OCI-LY3 (cell line): ENCODE data around the gene TP53AIP1.

Source experiments
- H2AFZ ChIP-seq: fragments of 200-600, 300-600 bp; shearing (Covaris generic); 2 replicates; pipeline ENCODE4 v1.6.0; 2014; ENCODE audit warnings: antibody characterized with exemption, low read depth, low read length
- H3K27ac ChIP-seq: fragments of 200-600, 300-600 bp; sonication (generic); 2 replicates; pipeline ENCODE4 v1.5.1; 2014; ENCODE audit warnings: mild to moderate bottlenecking, low read length, moderate library complexity, mixed read lengths
- H3K27me3 ChIP-seq: fragments of 200-600, 300-600 bp; sonication (generic); 2 replicates; pipeline ENCODE4 v1.6.1; 2014; ENCODE audit warnings: low read depth, low read length, mixed read lengths
- H3K36me3 ChIP-seq: fragments of 200-600, 300-600 bp; sonication (generic); replicated peaks from 2 replicates; pipeline ENCODE3; 2014; ENCODE audit warnings: low read depth, low read length, mixed read lengths
- H3K4me1 ChIP-seq: fragments of 300-600, 200-600 bp; sonication (generic); 2 replicates; pipeline ENCODE4 v1.6.1; 2014; ENCODE audit warnings: low read length, mixed read lengths
- H3K4me2 ChIP-seq: fragments of 200-600, 300-600 bp; sonication (generic); 2 replicates; pipeline ENCODE4 v1.6.1; 2014; ENCODE audit warnings: low read length, mixed read lengths
- H3K4me3 ChIP-seq: fragments of 300-600, 200-600 bp; sonication (generic); 2 replicates; pipeline ENCODE4 v1.5.1; 2014; ENCODE audit warnings: antibody characterized with exemption, mild to moderate bottlenecking, low read length, moderate library complexity
- H3K79me2 ChIP-seq: fragments of 300-600, 200-600 bp; shearing (Covaris generic); 2 replicates; pipeline ENCODE4 v1.6.1; 2014; ENCODE audit warnings: mild to moderate bottlenecking, low read length, mixed read lengths
- H3K9ac ChIP-seq: fragments of 300-600, 200-600 bp; shearing (Covaris generic); 2 replicates; pipeline ENCODE4 v1.6.0; 2014; ENCODE audit warnings: mild to moderate bottlenecking, low read length, moderate library complexity
- H3K9me3 ChIP-seq: fragments of 200-600, 300-600 bp; shearing (Covaris generic); 2 replicates; pipeline ENCODE4 v1.6.1; 2014; ENCODE audit warnings: low read length, mixed read lengths; ENCODE audit not compliant: insufficient read depth
- H4K20me1 ChIP-seq: fragments of 200-600, 300-600 bp; sonication (generic); 2 replicates; pipeline ENCODE4 v1.6.1; 2016; ENCODE audit warnings: low read length, mixed read lengths; ENCODE audit not compliant: insufficient read depth
- EZH2phosphoT487 ChIP-seq: fragments of 200-600 bp; shearing (Covaris generic); IDR thresholded peaks from 2 replicates; pipeline ENCODE4 v1.6.1; 2018; ENCODE audit warnings: antibody characterized with exemption, mixed run types, low read depth
- TF ChIP-seq, protein P1 (sequence below): fragments of 200-600, 300-600 bp; sonication (generic); IDR thresholded peaks from 2 replicates; pipeline ENCODE4 v1.5.1; 2014; ENCODE audit warnings: antibody characterized with exemption, low read length, low read depth

Gene TP53AIP1, protein sequence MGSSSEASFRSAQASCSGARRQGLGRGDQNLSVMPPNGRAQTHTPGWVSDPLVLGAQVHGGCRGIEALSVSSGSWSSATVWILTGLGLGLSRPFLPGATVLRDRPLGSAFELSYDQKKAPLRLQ

DNA sequence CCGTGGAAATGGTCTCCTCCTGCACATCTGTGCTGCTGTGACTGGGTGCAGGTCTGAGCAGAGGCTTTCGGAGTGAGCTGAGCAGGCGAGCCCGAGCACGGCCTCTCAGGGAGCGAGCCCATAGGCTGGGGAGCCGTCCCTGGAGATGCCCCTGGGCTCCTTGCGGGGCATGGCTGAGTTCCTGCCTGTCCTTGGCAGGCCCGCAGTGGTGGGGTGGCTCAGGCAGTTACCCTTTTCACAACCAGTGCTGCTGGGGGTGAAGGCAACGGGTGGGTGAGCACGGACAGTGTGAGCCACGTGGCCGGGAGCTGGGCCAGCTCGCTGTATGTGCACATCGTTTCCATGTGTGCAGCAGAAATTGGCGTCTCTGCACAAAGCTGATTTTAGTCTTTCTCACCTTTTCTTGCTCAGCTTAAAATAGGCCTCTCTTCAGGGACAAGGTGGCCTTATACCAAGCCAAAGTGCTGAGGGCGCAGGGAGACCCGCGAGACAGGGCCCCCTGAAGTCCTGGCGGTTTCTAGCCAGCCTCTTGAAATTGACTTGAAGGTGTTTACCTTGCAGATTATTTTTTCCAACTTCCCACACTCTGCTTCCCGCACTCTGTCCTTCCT lies at the start of gene TP53AIP1:
Gene TP53AIP1, minus strand, starts transcription at position 55 of the 611 bp plus-strand sequence. CDS start 5,053 bp downstream, outside the sequence.
- Histone ChIP-seq H3K4me2 (no peak within 1 kb of the TSS), H3K4me1 (no peaks in the 10 kb centered on the region), H3K9me3 (no peaks in the 10 kb centered on the region), H3K27ac (no peak within 1 kb of the TSS), H3K36me3 (no peaks in the 10 kb centered on the region), H3K79me2 (no peaks in the 10 kb centered on the region), H2AFZ (no peak within 1 kb of the TSS), H3K9ac (no peak within 1 kb of the TSS), H4K20me1 (no peaks in the 10 kb centered on the region), H3K4me3 (no peak within 1 kb of the TSS), H3K27me3 (0 out of 2 replicates have a peak, but pooled peaks cover 3% of the 10 kb centered on the region)
- TF ChIP-seq EZH2phosphoT487, result no peak
- TF ChIP-seq, protein P1, sequence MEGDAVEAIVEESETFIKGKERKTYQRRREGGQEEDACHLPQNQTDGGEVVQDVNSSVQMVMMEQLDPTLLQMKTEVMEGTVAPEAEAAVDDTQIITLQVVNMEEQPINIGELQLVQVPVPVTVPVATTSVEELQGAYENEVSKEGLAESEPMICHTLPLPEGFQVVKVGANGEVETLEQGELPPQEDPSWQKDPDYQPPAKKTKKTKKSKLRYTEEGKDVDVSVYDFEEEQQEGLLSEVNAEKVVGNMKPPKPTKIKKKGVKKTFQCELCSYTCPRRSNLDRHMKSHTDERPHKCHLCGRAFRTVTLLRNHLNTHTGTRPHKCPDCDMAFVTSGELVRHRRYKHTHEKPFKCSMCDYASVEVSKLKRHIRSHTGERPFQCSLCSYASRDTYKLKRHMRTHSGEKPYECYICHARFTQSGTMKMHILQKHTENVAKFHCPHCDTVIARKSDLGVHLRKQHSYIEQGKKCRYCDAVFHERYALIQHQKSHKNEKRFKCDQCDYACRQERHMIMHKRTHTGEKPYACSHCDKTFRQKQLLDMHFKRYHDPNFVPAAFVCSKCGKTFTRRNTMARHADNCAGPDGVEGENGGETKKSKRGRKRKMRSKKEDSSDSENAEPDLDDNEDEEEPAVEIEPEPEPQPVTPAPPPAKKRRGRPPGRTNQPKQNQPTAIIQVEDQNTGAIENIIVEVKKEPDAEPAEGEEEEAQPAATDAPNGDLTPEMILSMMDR, result no peak

DNA sequence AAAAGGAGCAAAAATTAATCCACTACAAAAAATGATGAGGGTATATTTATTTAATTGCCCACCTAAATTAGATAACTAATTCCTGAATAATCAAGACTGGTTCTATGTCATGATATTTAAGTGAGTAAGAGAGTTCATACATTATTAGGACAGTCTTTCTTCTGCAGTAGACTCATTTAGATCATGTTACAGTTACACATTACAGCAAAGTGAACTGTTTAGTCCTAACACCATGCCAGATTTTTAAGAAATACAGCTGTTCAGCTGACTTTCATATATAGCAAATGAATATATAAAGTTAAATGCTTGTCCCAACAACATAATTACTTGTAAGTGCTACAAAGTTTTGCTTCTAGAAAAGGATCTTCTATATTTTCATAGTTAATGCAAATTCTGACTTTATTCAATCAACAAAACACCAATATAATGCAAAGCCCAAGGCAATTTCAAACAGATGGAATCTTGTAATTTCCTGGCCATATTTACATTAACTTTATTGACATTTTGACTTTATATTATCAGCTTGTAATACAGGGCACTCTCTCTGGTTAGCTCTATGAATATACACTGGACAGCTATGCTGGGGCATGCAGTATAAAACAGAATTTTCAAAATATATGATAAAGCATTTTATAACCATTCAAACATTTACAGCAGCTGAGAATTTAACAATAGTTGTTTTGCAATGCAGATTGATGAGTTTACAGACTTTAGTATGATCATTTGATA lies 45.7 kb upstream of the TP53AIP1 start:
- Histone ChIP-seq H3K9me3 (no peaks in the 10 kb centered on the region), H4K20me1 (no peaks in the 10 kb centered on the region), H3K27me3 (peaks cover 3% of the 10 kb centered on the region; the same call in 1 of the 2 replicates), H3K4me1 (peaks cover 5% of the 10 kb centered on the region; the same call in 1 of the 2 replicates), H3K27ac (no peak overlapping the region), H3K36me3 (no peaks in the 10 kb centered on the region), H2AFZ (no peak overlapping the region), H3K4me2 (no peak overlapping the region), H3K9ac (no peak overlapping the region), H3K4me3 (no peak overlapping the region), H3K79me2 (no peaks in the 10 kb centered on the region)
- TF ChIP-seq, protein P1, result no peak
- TF ChIP-seq EZH2phosphoT487, result no peak

DNA sequence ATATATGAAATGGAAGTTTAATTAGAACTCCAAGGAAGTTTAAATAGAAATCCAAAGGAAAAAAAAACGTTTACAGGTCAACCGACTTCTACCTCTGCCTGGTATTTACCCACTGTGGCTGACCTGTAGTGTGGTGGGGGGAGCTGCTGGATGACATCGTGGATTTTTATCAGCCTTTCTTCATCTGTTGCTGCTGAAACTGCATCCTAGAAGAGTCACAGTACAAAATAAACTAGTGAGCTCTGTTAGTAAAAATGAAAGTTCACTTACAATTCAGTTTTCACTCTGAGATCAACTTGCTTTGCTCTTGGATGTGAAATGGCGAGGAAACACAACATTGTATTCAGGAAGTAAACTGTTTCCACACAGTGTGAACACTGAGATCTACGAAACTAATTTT lies 43.2 kb upstream of the TP53AIP1 start:
- peaks cover 3% of the 10 kb centered on the region; the same call in 1 of the 2 replicates for H3K27me3 ChIP-seq
- H3K4me2 ChIP-seq, result peak overlapping the region; percentile 52
- peak overlapping the region; percentile 69 for H2AFZ ChIP-seq
- TF ChIP-seq, protein P1, result no peak
- TF ChIP-seq EZH2phosphoT487, result no peak
- peak overlapping the region; percentile 26 for H3K4me3 ChIP-seq
- H3K4me1 ChIP-seq, result peaks cover 5% of the 10 kb centered on the region; the same call in 1 of the 2 replicates
- no peaks in the 10 kb centered on the region for H3K36me3 ChIP-seq
- no peaks in the 10 kb centered on the region for H3K79me2 ChIP-seq
- H3K9me3 ChIP-seq, result no peaks in the 10 kb centered on the region
- no peaks in the 10 kb centered on the region for H4K20me1 ChIP-seq
- H3K9ac ChIP-seq, result no peak overlapping the region
- H3K27ac ChIP-seq, result no peak overlapping the region

DNA sequence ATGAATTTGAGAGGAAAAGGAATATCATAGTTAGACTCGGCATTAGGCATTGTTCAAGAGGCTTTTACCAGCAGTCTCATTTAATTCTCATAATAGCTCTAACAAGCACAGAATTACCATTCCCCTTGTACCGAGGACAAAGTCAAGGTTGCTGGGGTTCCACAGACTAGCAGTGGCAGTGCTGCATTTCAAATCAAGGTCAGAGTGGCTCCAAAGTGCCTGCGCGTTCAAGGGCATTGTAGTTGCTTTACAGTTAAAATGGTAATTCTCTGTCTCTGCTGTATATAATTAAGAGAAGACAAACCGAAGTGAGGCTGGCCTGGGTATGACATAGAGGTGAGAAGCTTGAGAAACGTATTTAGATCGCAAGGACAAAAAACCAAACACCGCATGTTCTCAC lies 40.4 kb upstream of the TP53AIP1 start:
- no peak overlapping the region for H3K4me2 ChIP-seq
- TF ChIP-seq, protein P1, result no peak
- no peak for TF ChIP-seq EZH2phosphoT487
- no peaks in the 10 kb centered on the region for H3K36me3 ChIP-seq

More for the DNA sequence above, 40.4 kb upstream of the TP53AIP1 start:
- Histone ChIP-seq H3K27me3 (peaks cover 16% of the 10 kb centered on the region; the same call in 1 of the 2 replicates), H3K4me1 (peaks cover 5% of the 10 kb centered on the region; the same call in 1 of the 2 replicates), H3K27ac (no peak overlapping the region), H3K4me3 (no peak overlapping the region), H3K9ac (no peak overlapping the region), H3K9me3 (no peaks in the 10 kb centered on the region), H4K20me1 (no peaks in the 10 kb centered on the region), H3K79me2 (no peaks in the 10 kb centered on the region), H2AFZ (no peak overlapping the region)
